ENCODE measurements around the gene CSTPP1.

GRCh38 chr11:47186076-47186699 lies 249.6 kb downstream of the CSTPP1 start, which contains the start of gene PACSIN3:
- TF ChIP-seq USF2 (IDR thresholded peaks at IDR 0.05; ENCODE audit: low read depth, low read length), result no peak
- TF ChIP-seq CTCF (conservative IDR thresholded peaks at IDR 0.05; ENCODE audit: low read depth, low read length), result no peak
- no peak for TF ChIP-seq POLR2A (IDR thresholded peaks at IDR 0.05; ENCODE audit: low read depth, low read length)
- no peak for TF ChIP-seq ELK1 (IDR thresholded peaks at IDR 0.05; ENCODE audit: borderline replicate concordance, low read depth, low read length)
- no peak for TF ChIP-seq MAFK (IDR thresholded peaks at IDR 0.05; ENCODE audit: low read depth, low read length)
